Fibroblast of skin of left quadriceps (primary cell): Measurements from ENCODE around the gene ADK.
A peak's percentile ranks its signal among the peaks of the same experiment; 100 is the strongest.

Experiments used
- DNase-seq, 2 experiments: peaks; one replicate each; pipeline ENCODE4 v3.0.0-alpha.2; 2013; ENCODE audit warnings: low read depth in 2 of 2

The ADK gene

DNA sequence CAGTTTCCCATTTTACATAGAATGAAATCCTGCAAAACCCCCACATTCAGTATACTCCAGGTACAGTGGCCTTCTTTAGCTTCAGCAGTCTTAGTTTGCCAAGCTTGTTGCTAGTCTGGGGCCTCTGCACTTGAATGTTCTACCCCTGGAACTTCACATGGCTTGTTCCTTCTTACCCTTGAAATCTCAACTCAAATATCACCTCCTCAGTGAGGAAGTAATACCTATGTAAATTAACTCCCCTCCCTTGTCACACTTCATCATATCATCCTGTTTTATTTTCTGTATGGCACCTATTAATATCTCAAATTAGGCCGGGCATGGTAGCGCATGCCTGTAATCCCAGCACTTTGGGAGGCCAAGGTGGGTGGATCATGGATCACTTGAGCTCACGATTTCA lies 511.6 kb downstream of the ADK start:
- no peak for DNase-seq

GRCh38 chr10:74669210-74669609 lies 518.2 kb downstream of the ADK start:
- no peak for DNase-seq

DNA sequence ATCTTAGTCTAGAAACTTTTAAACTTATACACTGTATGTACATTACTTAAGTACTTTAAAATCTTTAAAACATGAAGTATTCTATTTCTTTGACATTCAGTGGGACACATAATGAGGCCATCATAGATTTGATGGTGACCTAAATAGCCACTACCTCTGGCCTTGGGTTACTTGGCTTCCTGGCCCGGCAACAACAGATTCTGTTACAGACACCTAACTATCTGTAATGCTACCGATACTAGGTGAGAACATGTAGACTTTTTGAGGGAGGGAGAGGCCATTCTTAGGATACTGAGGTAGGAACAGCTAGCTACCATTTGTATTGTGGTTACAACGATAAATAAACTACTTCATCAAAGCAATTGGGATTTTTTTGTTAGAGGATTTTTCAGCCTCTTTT lies 520.7 kb downstream of the ADK start:
- DNase-seq: no peak

DNA sequence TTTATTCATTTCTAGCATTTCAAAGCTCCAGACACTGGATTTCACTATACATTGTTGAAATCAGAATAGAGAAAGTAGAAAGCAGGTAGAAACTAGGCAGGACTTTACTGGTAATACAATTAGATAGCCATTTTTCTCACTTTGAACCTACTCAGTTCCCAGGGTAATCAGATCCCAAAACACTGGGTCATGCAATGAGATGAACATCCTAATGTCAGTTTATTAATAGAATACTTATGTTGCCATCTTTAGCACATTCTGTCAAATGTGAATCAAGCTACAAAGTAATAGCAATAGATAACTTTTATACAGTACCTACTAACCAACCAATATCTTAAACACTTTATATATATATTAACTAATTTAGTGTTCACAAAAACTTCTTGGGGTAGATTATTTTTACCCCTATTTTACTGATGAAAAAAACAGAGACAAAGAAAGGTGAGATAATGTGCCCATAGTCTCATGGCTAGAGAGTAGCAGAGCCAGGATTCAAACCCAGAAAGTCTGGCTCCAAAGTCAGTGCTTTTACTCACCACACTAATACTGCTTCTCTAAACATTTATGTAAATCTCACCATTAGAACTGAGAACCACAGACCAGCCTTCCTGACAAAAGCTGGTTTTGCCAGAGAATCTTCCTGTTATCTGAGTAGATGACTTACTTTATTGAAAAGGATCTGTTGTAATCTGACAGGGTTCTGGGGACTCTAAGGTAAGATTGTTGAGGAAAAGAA lies 521.6 kb downstream of the ADK start:
- DNase-seq: no peak

- DNase-seq: no peak
These were observed 523.9 kb downstream of the ADK start for GRCh38 chr10:74674927-74675326.

GRCh38 chr10:74675484-74675883 lies 524.5 kb downstream of the ADK start:
- DNase-seq: no peak

DNA sequence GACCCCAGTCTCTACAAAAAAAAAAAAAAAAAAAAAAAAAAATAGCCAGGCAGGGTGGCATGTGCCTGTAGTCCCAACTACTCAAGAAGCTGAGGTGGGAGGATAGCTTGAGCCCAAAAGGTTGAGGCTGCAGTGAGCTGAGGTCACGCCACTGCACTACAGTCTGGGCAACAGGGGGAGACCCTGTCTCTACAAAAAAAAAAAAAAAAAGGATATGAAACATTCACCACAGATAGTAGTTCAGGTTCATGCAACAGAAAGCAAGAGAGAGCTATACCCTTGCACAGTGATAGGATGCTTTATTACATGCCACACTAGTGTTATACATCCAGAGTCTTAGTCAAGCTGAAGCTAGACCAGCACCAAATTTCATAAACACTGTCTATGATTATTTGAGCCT lies 526.9 kb downstream of the ADK start:
- DNase-seq: no peak

DNA sequence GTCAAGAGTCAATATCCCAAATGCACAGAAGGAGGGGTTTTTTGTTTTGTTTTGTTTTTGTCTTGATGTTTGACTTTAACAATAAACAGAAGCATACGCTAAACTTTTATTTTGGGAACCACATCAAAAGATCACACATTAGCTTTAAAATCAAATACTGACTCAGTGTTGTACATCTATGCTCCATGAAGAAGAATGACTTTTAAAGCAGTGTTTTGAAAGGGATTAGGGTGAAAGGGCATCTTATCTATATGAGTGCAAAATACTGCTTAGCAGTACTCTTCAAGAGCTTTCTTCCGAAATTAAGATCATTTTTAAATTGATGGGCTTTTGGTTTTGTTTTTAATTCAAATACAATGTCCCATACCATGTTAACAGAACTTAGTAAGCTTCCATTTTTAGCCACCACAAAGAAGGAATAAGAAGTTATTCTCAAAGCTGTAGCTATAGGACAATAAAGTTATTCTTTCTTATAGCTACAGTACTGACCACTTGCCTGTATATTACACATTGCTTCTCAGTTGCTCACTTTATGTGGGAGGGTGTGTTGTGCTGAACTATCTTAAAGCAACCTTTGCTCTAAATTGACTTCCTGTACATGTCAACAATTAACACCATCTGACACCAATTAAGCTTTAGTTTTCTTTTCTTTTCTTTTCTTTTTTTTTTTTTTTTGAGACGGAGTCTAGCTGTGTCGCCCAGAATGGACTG lies 531.1 kb downstream of the ADK start:
- DNase-seq: peak; percentile 18 to 20

DNA sequence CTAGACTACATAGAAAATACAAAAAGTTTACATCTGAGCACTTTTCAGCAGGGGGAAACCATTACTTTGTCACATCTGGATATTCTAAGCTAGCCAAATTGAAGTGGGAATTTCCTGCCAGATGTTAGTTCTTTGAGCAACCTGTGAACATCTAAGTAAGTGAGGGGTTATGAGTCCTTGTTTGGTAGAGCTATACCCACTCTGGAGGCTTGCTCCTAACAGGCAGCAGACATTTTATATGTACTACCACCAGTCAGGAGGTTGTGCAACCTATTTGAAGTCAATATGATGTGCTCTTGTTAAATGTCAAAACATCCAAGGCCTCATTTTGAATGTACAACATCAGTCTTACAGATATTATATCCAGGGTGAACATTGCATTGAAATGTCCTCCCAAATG lies 532.0 kb downstream of the ADK start:
- DNase-seq: no peak

DNA sequence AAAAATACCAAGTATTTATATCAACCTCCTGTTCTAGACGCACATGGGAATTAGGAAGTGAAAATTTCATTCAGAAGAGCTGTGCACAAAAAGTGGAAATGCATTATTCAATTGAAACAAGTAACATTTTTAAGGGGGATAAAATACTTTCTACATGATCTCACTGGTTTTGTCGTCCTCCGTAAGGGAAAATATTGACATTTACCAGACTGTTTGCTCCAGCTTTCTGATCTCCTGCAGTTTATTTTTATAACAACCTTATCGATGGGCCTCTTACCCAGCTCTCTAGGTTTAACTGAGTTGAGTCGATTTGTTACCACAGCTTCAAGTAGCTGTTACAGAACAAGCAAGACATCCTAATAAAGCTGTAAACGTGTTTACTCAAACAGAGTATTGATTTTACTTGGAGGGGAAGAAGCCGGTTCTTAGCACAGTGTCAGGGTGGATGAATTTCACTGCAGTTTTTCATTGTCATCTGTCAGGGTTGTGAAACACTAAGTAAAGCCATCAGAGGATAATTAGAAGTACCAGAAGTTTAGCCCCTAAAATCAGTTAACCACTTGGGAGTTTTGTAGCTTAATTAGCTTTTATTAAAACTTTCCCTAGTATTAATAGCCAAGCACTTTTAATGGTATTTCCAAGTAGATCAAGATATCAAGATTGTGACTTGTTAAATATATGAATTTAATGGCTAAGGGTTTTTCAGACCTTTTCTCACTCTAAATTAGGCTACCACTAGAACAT lies 532.8 kb downstream of the ADK start:
- no peak for DNase-seq

GRCh38 chr10:74684462-74684861 lies 533.4 kb downstream of the ADK start:
- DNase-seq: no peak

DNA sequence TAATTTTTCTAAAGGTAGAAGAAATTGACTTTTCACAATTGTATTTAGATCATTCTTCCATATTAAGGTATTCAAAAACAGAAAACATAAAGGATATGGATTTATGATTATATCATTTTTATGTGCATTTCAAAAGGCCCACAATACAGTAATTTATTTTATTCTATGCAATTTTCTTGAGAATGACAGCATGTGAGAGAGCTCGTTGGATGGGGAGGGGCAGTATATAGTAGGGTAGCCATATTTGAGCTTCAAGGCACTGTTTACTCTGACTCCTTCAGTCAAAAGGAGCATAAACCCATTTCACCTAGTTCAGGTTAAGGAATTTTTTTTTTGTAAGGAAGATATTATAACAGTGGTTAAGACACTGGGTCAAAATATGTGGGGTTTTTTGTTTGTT lies 534.5 kb downstream of the ADK start:
- no peak for DNase-seq

GRCh38 chr10:74690393-74690792 lies 539.4 kb downstream of the ADK start:
- no peak for DNase-seq

DNA sequence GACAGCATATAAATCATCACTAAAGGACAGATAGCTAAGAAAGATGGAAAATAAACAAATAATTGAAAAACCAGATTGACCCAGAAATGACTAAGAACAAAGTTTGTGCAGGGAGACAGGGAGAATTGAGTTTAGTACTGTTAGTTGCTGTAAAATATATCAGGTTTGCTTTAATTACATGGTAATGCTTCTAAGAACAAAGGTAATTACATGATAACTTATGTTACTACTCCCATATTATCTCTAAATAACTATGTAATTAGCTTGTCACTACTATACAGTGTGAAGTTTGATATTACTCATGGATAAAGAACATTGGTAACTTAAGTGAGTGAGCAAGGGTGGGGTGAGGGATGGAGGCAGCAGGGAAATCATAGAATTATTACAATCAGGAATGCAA lies 540.1 kb downstream of the ADK start:
- DNase-seq: no peak

- peak; percentile 13 to 18 for DNase-seq
These were observed 553.8 kb downstream of the ADK start for GRCh38 chr10:74704629-74705357.

DNA sequence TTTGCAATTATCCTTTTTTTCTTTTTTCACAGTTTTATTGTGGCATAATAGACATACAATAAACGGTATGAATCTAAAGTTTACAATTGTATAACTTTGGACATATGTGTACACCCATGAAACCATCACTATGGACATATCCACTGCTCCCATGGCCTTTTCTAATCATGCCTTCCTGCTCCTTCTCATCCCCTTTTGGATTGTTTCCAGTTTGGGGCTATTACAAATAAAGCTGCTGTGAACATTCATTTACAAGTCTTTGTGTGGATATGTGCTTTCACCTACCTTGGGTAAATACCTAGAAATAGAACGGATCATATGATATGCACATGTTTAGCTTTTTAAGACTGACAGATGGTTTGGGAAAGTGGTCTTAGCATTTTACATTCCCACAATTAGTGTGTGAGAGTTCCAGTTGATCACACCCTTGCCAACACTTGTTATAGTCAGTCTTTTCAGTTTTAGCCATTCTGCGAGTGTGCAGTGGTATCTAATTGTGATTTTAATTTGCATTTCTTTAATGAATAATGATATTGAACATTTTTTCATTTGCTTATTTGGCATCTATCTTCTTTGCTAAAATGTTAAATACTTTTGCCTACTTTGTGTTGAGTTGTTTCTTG lies 554.4 kb downstream of the ADK start:
- DNase-seq: no peak

GRCh38 chr10:74706966-74707365 lies 555.9 kb downstream of the ADK start:
- DNase-seq: no peak

DNA sequence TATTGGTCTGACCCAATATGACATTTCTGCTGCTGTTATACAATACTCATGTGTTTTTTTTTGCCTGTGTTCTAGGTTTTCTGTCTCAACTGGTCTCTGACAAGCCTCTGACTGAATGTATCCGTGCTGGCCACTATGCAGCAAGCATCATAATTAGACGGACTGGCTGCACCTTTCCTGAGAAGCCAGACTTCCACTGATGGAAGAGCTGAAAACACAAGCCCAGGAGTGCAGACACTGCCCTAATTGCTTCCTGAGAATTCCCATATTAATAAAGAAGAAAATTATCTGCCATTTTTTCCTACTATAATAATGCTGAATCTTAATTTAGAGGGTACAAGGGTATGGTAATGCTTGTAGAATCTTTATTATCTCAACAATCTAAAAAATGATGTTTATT lies 557.2 kb downstream of the ADK start:
- no peak for DNase-seq

DNA sequence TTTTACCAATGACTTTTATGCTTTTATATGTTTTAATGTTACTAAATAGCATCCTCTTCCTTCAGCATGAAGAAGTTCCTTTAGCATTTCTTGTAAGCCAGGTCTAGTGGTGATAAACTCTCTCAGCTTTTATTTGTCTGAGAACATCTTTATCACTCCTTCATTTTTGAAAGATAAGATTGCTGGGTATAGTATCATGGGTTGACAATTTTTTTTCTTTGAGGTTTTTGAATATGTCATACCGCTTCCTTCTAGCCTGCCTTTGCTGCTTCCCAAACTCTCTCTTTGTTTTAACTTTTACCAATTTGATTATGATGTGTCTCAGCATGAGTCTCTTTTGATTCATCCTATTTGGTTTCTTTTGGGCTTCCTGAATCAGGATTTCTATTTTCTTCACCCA lies 567.2 kb downstream of the ADK start:
- DNase-seq: no peak

- DNase-seq: no peak
These were observed 577.2 kb downstream of the ADK start for GRCh38 chr10:74728225-74728624.

- no peak for DNase-seq
These were observed 579.2 kb downstream of the ADK start for GRCh38 chr10:74730246-74730645.

GRCh38 chr10:74733612-74734011 lies 582.6 kb downstream of the ADK start:
- DNase-seq: no peak
